Right atrium auricular region (tissue), 2 donors: Measurements from ENCODE around the gene EFCAB7. TPM values are rescaled to one million over a fixed set of nuclear protein-coding genes. Genes with fewer than 3 reads are reported as not detected.

Experiments used
- DNase-seq: peaks from one replicate; pipeline ENCODE4 v3.0.0-alpha.2; 2019; ENCODE audit warnings: low spot score
- H3K27ac ChIP-seq, 2 donors: fragments of 200-600 bp; sonication (generic); 1 replicate in 1 of 2; 2 replicates in 1 of 2; pipeline ENCODE4 v1.5.1; 2016 to 2019
- H3K27me3 ChIP-seq, 2 donors: fragments of 200-600 bp; sonication (generic); one replicate each; pipeline versions ENCODE4 v1.5.1 to v1.6.0; 2017 to 2019
- H3K36me3 ChIP-seq: fragments of 200-600 bp; sonication (generic); one replicate; pipeline ENCODE4 v1.5.1; 2016
- H3K4me1 ChIP-seq, 2 donors: fragments of 200-600 bp; sonication (generic); one replicate each; pipeline versions ENCODE4 v1.5.1 to v1.6.0; 2017 to 2019
- H3K4me3 ChIP-seq, 2 donors: fragments of 200-600 bp; sonication (generic); 1 replicate in 1 of 2; 2 replicates in 1 of 2; pipeline ENCODE4 v1.5.1; 2017 to 2019; ENCODE audit warnings: mild to moderate bottlenecking in 1 of 2, moderate library complexity in 1 of 2
- H3K9me3 ChIP-seq, 2 donors: fragments of 200-600 bp; sonication (generic); one replicate each; pipeline ENCODE4 v1.5.1; 2019
- total RNA-seq, 2 donors: library from RNA; depleted of rRNA; stranded (reverse); fragments of >200 nt; gene quantifications; one replicate each; pipeline ENCODE4 v1.1.0, GENCODE V29; 2016
- TF ChIP-seq, protein P1 (sequence below), 2 donors: fragments of 200-600 bp; sonication (generic); IDR thresholded peaks; one replicate each; pipeline ENCODE4 v1.5.1; 2019; ENCODE audit warnings: antibody characterized with exemption in 2 of 2

EFCAB7 gene, protein sequence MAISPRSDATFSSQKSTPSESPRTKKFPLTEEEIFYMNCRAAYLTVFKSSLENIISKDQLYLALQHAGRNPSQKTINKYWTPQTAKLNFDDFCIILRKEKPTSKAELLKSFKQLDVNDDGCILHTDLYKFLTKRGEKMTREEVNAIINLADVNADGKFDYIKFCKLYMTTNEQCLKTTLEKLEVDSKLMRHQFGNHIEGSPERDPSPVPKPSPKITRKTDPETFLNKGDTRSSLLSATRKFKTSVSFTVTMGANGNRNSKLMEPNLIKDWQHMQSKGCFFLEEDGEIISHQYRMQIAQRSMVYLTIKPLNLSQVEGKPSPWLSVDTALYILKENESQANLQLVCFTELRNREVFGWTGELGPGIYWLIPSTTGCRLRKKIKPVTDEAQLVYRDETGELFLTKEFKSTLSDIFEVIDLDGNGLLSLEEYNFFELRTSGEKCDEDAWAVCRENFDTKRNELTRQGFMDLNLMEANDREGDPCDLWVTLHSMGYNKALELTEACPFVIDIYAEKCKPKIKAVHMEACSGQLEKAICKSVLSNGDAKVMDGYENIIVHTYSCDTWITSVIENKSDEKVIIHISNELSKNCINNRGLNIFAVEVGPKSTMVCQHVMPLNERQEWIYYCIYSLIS
- 1 to 10 TPM; 5.6 to 6.7 TPM for total RNA-seq

DNA sequence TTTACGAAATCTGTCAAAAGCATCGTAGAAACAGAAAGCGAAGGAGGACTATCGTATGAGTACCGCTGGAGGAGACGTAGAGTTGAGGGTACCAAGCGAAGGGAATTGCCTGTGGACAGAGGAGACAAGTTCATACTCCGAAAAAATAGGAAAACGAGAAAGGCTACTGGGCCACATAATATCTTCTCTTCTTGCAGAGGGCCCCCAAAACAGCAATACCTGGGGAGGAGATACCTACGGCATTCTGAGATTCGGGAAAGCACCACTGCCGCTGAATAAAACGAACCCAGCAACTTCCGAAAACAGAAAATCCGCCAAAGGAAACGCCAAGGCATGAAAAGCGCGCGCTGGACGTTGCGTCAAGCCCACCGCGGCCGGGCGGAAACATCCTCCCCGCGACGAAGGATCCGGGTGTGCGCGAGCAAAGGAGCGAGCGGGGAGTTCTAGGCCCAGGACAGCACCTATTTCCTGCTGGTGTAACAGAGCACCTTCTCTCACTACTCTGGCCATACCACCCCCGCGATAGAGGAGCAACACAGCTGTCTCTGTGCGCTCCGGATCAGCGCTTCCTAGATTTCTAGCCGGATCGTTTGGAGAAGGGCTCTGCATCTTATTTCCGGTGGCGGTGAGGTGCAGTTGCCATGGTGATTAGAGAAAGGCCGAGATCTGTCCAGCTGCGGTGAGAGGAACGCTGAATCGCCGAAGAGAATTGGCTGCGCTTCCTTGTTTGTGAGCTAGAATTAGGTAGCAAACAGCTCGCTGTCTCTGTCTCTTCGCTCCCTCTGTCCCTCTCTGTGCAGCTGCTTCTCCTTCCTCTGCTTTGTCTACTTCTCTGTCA, at the start of gene EFCAB7, which contains the start of gene ITGB3BP:
Gene EFCAB7, plus strand, starts transcription at position 635 of the 838 bp plus-strand sequence. CDS start 2,048 bp downstream, outside the sequence.
Gene ITGB3BP, minus strand, starts transcription at position 335 of the 838 bp plus-strand sequence. Its CDS starts 92 bp downstream, at position 243.
- H3K9me3 ChIP-seq: no peaks in the 10 kb centered on the region
- H3K36me3 ChIP-seq: peaks cover 4% of the 10 kb centered on the region
- peak within 1 kb of the TSS; percentile 64 to 76 for H3K4me3 ChIP-seq
- no peaks in the 10 kb centered on the region for H3K27me3 ChIP-seq
- peaks cover 0 to 19% of the 10 kb centered on the region in 2 donors for H3K4me1 ChIP-seq
- peak; percentile 88 for DNase-seq
- H3K27ac ChIP-seq: peak within 1 kb of the TSS; percentile 91 to 92
- TF ChIP-seq, protein P1, sequence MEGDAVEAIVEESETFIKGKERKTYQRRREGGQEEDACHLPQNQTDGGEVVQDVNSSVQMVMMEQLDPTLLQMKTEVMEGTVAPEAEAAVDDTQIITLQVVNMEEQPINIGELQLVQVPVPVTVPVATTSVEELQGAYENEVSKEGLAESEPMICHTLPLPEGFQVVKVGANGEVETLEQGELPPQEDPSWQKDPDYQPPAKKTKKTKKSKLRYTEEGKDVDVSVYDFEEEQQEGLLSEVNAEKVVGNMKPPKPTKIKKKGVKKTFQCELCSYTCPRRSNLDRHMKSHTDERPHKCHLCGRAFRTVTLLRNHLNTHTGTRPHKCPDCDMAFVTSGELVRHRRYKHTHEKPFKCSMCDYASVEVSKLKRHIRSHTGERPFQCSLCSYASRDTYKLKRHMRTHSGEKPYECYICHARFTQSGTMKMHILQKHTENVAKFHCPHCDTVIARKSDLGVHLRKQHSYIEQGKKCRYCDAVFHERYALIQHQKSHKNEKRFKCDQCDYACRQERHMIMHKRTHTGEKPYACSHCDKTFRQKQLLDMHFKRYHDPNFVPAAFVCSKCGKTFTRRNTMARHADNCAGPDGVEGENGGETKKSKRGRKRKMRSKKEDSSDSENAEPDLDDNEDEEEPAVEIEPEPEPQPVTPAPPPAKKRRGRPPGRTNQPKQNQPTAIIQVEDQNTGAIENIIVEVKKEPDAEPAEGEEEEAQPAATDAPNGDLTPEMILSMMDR (IDR thresholded peaks at IDR 0.05): no peak

DNA sequence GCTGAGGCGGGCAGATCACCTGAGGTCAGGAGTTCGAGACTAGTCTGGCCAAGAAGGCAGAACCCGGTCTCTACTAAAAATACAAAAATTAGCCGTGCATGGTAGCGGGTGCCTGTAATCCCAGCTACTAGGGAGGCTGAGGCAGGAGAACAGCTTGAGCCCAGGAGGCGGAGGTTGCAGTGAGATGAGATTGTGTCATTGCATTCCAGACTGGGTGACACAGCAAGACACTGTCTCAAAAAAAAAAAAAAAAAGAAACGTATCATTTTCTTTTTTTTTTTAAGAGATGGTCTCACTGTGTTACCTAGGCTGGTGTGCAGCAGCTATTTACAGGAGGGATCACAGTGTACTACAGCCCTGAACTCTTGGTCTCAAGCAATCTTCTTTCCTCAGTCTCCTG, 47.6 kb upstream of the EFCAB7 start:
- no peaks in the 10 kb centered on the region for H3K36me3 ChIP-seq

DNA sequence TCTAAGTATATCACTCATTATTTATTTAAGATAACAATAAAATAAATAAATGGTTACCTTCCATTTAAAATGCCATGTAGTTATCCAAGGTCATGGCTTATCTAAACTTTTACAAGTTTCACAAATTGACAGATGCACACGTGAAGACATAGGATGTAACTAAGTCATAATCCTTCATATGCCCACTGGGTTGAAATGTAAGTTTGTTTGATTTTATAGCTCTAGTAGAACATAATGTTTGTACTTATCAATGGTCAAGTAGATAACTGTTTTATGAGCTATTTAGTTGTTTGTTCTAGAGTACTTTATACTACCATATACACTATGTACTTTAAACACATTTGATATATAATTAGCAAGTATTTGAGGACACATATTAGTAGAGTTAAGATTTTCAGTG, 43.3 kb upstream of the EFCAB7 start:
- Histone ChIP-seq H3K9me3 (no peaks in the 10 kb centered on the region), H3K4me1 (no peaks in the 10 kb centered on the region), H3K36me3 (no peaks in the 10 kb centered on the region), H3K4me3 (no peak overlapping the region), H3K27ac (no peak overlapping the region), H3K27me3 (no peaks in the 10 kb centered on the region)
- TF ChIP-seq, protein P1 (IDR thresholded peaks at IDR 0.05): no peak
- no peak for DNase-seq

More for the DNA sequence above, 47.6 kb upstream of the EFCAB7 start:
- H3K4me3 ChIP-seq: no peak overlapping the region
- DNase-seq: no peak
- no peak overlapping the region for H3K27ac ChIP-seq
- H3K27me3 ChIP-seq: no peaks in the 10 kb centered on the region
- TF ChIP-seq, protein P1 (IDR thresholded peaks at IDR 0.05): no peak
- H3K9me3 ChIP-seq: no peaks in the 10 kb centered on the region
- no peaks in the 10 kb centered on the region for H3K4me1 ChIP-seq

DNA sequence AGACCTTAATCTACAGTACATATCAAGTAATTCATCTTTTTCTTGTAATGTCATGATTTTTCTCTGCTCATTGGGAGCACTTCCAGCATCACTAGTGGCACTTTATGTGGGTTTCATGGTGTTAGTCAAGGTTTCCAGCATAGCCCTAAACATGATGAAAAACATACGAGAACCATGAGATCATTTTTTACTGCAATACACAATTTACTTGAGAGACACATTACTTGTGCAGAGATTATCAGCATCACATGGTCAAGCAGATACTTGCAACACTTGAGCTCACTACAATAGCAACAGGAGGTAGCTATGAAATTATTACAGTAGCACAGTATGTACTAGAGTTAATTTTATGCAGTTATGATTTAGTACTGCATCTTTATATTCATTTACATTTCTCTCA, 36.7 kb upstream of the EFCAB7 start:
- peak overlapping the region in 1 of 2 donors; percentile 1 for H3K27ac ChIP-seq
- no peak for DNase-seq
- TF ChIP-seq, protein P1 (IDR thresholded peaks at IDR 0.05): no peak
- no peaks in the 10 kb centered on the region for H3K27me3 ChIP-seq
- H3K36me3 ChIP-seq: no peaks in the 10 kb centered on the region
- no peak overlapping the region for H3K4me3 ChIP-seq
- no peaks in the 10 kb centered on the region for H3K9me3 ChIP-seq
- H3K4me1 ChIP-seq: no peaks in the 10 kb centered on the region

DNA sequence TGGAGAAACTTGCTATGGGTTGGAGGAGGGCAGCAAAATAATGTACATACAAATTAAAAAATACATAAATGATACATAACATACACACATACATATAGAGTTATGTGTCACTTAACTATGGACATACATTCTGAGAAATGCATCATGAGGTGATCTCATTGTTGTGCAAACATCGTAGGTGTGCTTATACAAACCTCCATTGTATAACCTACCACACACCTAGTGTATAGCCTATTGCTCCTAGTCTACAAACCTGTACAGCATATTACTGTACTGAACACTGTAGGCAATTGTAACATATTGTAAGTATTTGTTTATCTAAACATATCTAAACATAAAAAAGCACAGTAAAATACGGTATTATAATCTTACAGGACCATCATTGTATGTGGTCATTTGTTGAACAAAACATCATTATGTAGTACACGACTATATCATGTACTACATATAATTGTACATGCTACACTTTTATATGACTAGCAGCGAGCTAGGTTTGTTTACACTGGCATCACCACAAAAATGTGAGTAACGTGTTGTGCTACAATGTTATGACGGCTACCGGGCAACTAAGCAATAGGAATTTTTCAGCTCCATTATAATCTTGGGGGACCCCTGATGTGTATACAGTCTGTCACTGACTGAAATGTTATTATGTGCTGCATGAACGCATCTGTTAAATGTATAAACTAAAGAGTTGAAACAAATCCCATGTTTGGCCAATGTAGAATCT, 35.8 kb upstream of the EFCAB7 start:
- TF ChIP-seq, protein P1 (IDR thresholded peaks at IDR 0.05): no peak
- Histone ChIP-seq H3K9me3 (no peaks in the 10 kb centered on the region), H3K4me1 (no peaks in the 10 kb centered on the region), H3K27ac (peak overlapping the region in 1 of 2 donors; percentile 77), H3K36me3 (no peaks in the 10 kb centered on the region), H3K27me3 (no peaks in the 10 kb centered on the region), H3K4me3 (peak overlapping the region; percentile 35 to 43)
- no peak for DNase-seq
